Hair follicular keratinocyte (primary cell): ENCODE measurements around the gene CYBC1. TPM values are rescaled to one million over a fixed set of nuclear protein-coding genes. Genes with fewer than 3 reads are reported as not detected.

Source experiments
- total RNA-seq: library from RNA; depleted of rRNA; stranded (reverse); fragments of >200 nt; gene quantifications from 2 replicates; pipeline ENCODE4 v1.2.3, GENCODE V29; 2015

The CYBC1 gene
- total RNA-seq = 31.2 and 39.1 TPM in 2 replicates

GRCh38 chr17:82450357-82451106 is at the start of gene CYBC1:
Gene CYBC1 (minus strand): TSS chr17:82450752. CDS start chr17:82449254, 1,498 bp downstream.

GRCh38 chr17:82458179-82458884 is 7.8 kb upstream of the CYBC1 start, which contains the start of gene NARF:
Gene NARF (plus strand): TSS chr17:82458741. CDS start chr17:82458804, 63 bp downstream.

GRCh38 chr17:82418001-82418986 is 32.3 kb downstream of the CYBC1 start, which contains the start of the genes HEXD and OGFOD3:
Gene HEXD (plus strand): TSS chr17:82418347. CDS start chr17:82419800, 1,453 bp downstream.
Gene OGFOD3 (minus strand): TSS chr17:82418586. CDS start chr17:82418485, 101 bp downstream.

Other genes with a start within 250 kb of the CYBC1 start
- 9.4 and 13.4 TPM in 2 replicates for gene CCDC57, start 237.9 kb downstream of the CYBC1 start, total RNA-seq
- gene SLC16A3, start 221.7 kb downstream of the CYBC1 start, total RNA-seq = 166 and 252 TPM in 2 replicates
- gene CSNK1D, start 177.1 kb downstream of the CYBC1 start, total RNA-seq = 35.0 and 53.3 TPM in 2 replicates
- gene CD7, start 133.1 kb downstream of the CYBC1 start, total RNA-seq = not detected in 2 replicates
- 6.3 and 11.7 TPM in 2 replicates for gene SECTM1, start 117.0 kb downstream of the CYBC1 start, total RNA-seq
- 0.08 TPM in 1 of 2 replicates, not detected in the other for gene TEX19, start 91.5 kb downstream of the CYBC1 start, total RNA-seq
- not detected in 2 replicates for gene UTS2R, start 79.0 kb downstream of the CYBC1 start, total RNA-seq
- 6.6 and 9.8 TPM in 2 replicates for gene HEXD, start 32.4 kb downstream of the CYBC1 start, total RNA-seq
- gene OGFOD3, start 32.2 kb downstream of the CYBC1 start, total RNA-seq = 29.5 and 41.0 TPM in 2 replicates
- gene NARF, start 8.0 kb upstream of the CYBC1 start, total RNA-seq = 29.5 and 44.0 TPM in 2 replicates
- gene FOXK2, start 69.0 kb upstream of the CYBC1 start, total RNA-seq = 45.4 and 48.2 TPM in 2 replicates
- gene WDR45B, start 197.7 kb upstream of the CYBC1 start, total RNA-seq = 51.5 and 61.9 TPM in 2 replicates
- 7.1 and 17.7 TPM in 2 replicates for gene RAB40B, start 247.9 kb upstream of the CYBC1 start, total RNA-seq